Calu3 (cell line): ENCODE results near the gene KCNJ5. TPM values are rescaled to one million over a fixed set of nuclear protein-coding genes. Genes with fewer than 3 reads are reported as not detected.

Source experiments
- BruUV-seq: library from RNA; stranded (reverse); fragments of 400-500 nt; replicated peaks from 2 replicates; lab custom pipeline; 2021; lab: Mats Ljungman, UMichigan
- CTCF ChIA-PET: fragments of 300-600 bp; sonication (Branson Sonifier 250); formaldehyde crosslinking; loops from one replicate; lab custom pipeline; 2022; ENCODE audit warnings: antibody characterized with exemption; lab: Charles Lee
- DNase-seq: peaks from one replicate; pipeline ENCODE4 v3.0.0; 2022
- H3K27ac Mint-ChIP-seq: one replicate; pipeline ENCODE4 v1.8.0; 2022; ENCODE audit warnings: mixed read lengths; ENCODE audit not compliant: unreplicated experiment
- H3K27me3 Mint-ChIP-seq: one replicate; pipeline ENCODE4 v1.8.0; 2022; ENCODE audit warnings: mixed read lengths; ENCODE audit not compliant: unreplicated experiment
- H3K36me3 Mint-ChIP-seq: one replicate; pipeline ENCODE4 v1.8.0; 2022; ENCODE audit warnings: mild to moderate bottlenecking, moderate library complexity, mixed read lengths; ENCODE audit not compliant: insufficient read depth, unreplicated experiment
- H3K4me1 Mint-ChIP-seq: one replicate; pipeline ENCODE4 v1.8.0; 2022; ENCODE audit warnings: mild to moderate bottlenecking, low read depth, mixed read lengths; ENCODE audit not compliant: unreplicated experiment
- H3K4me3 Mint-ChIP-seq: one replicate; pipeline ENCODE4 v1.8.0; 2022; ENCODE audit warnings: mild to moderate bottlenecking, low read depth, moderate library complexity, mixed read lengths; ENCODE audit not compliant: unreplicated experiment
- H3K9me3 Mint-ChIP-seq: one replicate; pipeline ENCODE4 v1.8.0; 2022; ENCODE audit warnings: low read depth, mixed read lengths; ENCODE audit not compliant: unreplicated experiment
- CTCF ChIP-seq: fragments of 200-600 bp; IDR thresholded peaks from one replicate; pipeline ENCODE4 v1.8.0; 2022; ENCODE audit warnings: antibody characterized with exemption; ENCODE audit not compliant: unreplicated experiment
- intact Hi-C: fragments of 100-400 bp; cut with micrococcal nuclease; formaldehyde crosslinking; loops from one replicate; pipeline ENCODE4 v1.10.0; 2022; ENCODE audit not compliant: unreplicated experiment
- total RNA-seq: library from RNA; stranded (reverse); gene quantifications from 2 replicates; pipeline ENCODE4 v1.2.3, GENCODE V29; 2022

The KCNJ5 gene
- total RNA-seq, 1 experiment from 2014 or later, result not detected

DNA sequence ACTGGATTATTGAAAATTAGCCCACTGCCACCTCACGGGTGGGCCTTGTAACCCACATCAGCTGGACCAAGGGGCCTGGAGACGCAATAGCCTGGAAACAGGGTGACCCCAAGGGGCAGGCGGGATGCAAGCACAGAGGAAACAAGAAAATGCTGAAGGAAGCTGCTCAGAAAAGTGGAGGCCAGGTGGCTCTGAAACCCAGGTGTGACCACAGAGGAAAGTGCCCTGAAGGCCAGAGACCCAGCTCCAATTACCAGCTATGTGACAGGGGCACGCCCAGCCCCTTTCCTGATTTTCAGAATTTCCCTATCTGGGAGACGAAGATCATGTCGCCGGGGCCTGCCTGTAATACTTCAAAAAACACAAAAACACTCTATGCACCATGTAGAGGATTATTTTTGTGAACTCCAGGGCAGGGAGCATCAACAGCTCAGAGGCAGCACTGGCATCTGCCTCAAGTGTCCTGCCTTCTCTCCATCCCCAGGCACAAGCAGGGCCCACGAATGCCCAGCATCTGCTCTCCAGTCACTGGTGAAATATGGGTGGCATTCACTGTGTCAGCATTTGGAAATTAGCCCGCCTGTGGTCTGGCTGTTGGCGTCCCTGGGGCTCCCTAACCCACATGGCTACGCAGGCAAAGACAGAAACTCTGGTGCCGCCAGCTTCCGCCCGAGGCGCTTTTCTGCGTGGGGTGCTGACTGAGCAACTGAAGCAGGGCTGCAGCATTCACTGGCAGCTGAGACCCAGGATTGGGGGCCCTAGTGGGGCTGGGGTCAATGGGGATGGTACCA is 30.4 kb upstream of the KCNJ5 start:
- Mint-ChIP-seq H3K27me3 (peaks cover 69% of the 10 kb centered on the region), H3K4me3 (no peak overlapping the region), H3K4me1 (no peaks in the 10 kb centered on the region), H3K9me3 (no peaks in the 10 kb centered on the region), H3K36me3 (no peaks in the 10 kb centered on the region), H3K27ac (no peak overlapping the region)
- TF ChIP-seq CTCF, result no peak
- no TSS peak for BruUV-seq
- no peak for DNase-seq
- CTCF ChIA-PET, result no interaction called here
- intact Hi-C loops, result no loop called here

DNA sequence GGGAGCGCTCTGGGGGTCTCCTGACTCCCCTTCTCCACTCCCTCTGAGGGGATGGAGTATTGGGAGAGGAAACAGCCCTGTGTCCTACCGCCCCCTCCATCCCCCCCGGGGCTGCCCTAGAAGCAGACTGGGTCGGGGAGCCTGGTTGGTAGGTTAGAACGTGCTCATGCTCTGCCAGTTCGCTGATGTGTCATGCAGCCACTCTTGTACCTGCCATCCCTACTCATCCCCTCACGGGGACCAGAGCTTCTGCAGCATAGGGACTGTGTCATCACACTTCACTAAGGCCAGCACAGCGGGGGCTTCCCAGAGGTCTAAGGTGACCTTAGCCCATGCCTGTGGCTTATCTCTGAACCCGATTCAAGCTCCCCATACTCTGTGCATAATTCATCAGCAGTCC is 28.8 kb upstream of the KCNJ5 start:
- H3K9me3 Mint-ChIP-seq, result no peaks in the 10 kb centered on the region
- no peaks in the 10 kb centered on the region for H3K36me3 Mint-ChIP-seq
- no peak for TF ChIP-seq CTCF
- intact Hi-C loops, result no loop called here
- no TSS peak for BruUV-seq
- no peak overlapping the region for H3K4me3 Mint-ChIP-seq
- no peak overlapping the region for H3K27ac Mint-ChIP-seq
- no peaks in the 10 kb centered on the region for H3K4me1 Mint-ChIP-seq
- no peak for DNase-seq
- peaks cover 52% of the 10 kb centered on the region for H3K27me3 Mint-ChIP-seq
- CTCF ChIA-PET, result no interaction called here

DNA sequence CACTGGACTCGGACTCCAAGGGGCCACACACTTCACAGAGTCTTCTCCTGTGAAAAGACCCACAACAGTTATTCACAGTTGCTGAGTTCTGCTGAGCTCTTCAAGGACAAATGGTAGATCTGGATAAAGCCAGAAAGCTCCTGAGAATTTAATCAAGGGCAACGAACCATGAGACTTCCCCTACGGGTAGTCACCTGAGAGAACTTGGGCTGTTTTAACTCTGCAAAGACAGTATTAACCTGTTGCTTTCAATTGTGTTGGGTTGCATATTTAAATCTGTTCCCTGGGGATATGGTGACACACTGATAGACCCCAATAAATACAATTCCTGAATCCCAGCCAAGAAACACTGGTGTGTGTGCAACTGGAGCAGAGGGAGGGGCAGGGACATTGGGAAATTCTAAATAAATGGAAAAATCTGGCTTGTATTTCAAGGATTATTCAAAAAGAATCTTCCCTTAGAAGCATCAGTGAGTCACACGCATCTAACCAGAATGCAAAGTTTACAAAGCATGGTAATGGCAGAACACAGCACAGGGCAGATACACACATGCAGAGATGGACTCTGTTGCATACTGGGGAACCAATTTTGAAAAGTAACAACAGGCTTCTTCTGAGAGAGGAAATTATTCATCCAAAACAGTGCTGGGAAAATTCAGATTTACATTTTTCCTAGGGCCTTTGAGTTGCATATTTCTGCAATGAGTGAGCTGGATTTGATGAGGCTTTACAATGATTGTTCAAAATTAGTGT is 28.1 kb upstream of the KCNJ5 start:
- Mint-ChIP-seq H3K27me3 (peaks cover 46% of the 10 kb centered on the region), H3K9me3 (no peaks in the 10 kb centered on the region), H3K4me3 (no peak overlapping the region), H3K4me1 (no peaks in the 10 kb centered on the region), H3K27ac (no peak overlapping the region), H3K36me3 (no peaks in the 10 kb centered on the region)
- DNase-seq, result no peak
- no peak for TF ChIP-seq CTCF
- no TSS peak for BruUV-seq
- CTCF ChIA-PET, result no interaction called here
- intact Hi-C loops, result no loop called here

DNA sequence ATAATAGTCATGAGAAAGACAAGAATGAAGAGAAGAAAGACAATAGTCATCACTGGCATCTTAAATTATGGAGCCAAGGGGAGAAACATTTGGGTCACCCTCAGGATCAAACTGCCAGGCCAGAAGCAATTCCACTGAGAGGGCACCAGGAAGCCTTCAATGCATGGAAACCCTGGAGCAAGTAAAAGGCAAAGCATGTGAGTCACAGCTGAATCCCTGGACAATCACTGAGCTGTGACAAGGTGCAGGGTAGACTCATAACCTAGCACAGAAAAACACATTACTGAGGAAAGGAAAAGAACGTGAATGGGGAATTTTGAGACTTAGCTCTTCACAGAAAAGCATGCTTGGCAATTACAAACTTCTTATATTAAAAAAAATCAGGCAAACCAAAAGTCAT is 25.7 kb upstream of the KCNJ5 start:
- Mint-ChIP-seq H3K27ac (no peak overlapping the region), H3K36me3 (no peaks in the 10 kb centered on the region), H3K9me3 (no peaks in the 10 kb centered on the region), H3K27me3 (peaks cover 38% of the 10 kb centered on the region), H3K4me1 (no peaks in the 10 kb centered on the region), H3K4me3 (no peak overlapping the region)
- intact Hi-C loops, result no loop called here
- BruUV-seq, result no TSS peak
- DNase-seq, result no peak
- no peak for TF ChIP-seq CTCF
- CTCF ChIA-PET, result no interaction called here
